Activated CD8-positive, alpha-beta memory T cell treated with anti-CD3 and anti-CD28 coated beads for 4 hours (primary cell): ENCODE data around the gene CLCN3.
"Not testable (repeated sequence)": the region's sequence is repeated elsewhere in the genome, so short reads cannot be mapped to it uniquely, and the experiment has no call there.

Experiments used
- DNase-seq, 2 donors: peaks; one replicate each; pipeline ENCODE4 v3.0.0-alpha.2; 2020; ENCODE audit warnings: low read depth in 2 of 2

Gene CLCN3

GRCh38 chr4:169657470-169658107 lies 37.2 kb downstream of the CLCN3 start:
- no peak for DNase-seq

GRCh38 chr4:169658196-169658595 lies 37.8 kb downstream of the CLCN3 start:
- DNase-seq: no peak

GRCh38 chr4:169658975-169659715 lies 38.8 kb downstream of the CLCN3 start:
- DNase-seq: no peak

- peak; percentile 27 to 64 for DNase-seq
Measured at GRCh38 chr4:169659716-169660670, 39.6 kb downstream of the CLCN3 start.

GRCh38 chr4:169660929-169661328 lies 40.6 kb downstream of the CLCN3 start:
- DNase-seq: no peak

GRCh38 chr4:169661761-169662160 lies 41.4 kb downstream of the CLCN3 start:
- DNase-seq: no peak

GRCh38 chr4:169662206-169662605 lies 41.8 kb downstream of the CLCN3 start:
- no peak for DNase-seq

GRCh38 chr4:169663402-169663801 lies 43.0 kb downstream of the CLCN3 start:
- DNase-seq: no peak

- no peak for DNase-seq
Measured at GRCh38 chr4:169663831-169664230, 43.5 kb downstream of the CLCN3 start.

- no peak for DNase-seq
Measured at GRCh38 chr4:169664615-169665014, 44.2 kb downstream of the CLCN3 start.

- DNase-seq: no peak
Measured at GRCh38 chr4:169665046-169665737, 44.8 kb downstream of the CLCN3 start.

GRCh38 chr4:169668069-169668721 lies 47.8 kb downstream of the CLCN3 start:
- DNase-seq: no peak

GRCh38 chr4:169675825-169676224 lies 55.4 kb downstream of the CLCN3 start:
- DNase-seq: no peak

GRCh38 chr4:169677150-169677748 lies 56.9 kb downstream of the CLCN3 start:
- DNase-seq: no peak

- DNase-seq: not testable (repeated sequence)
Measured at GRCh38 chr4:169678486-169678885, 58.1 kb downstream of the CLCN3 start.

GRCh38 chr4:169678951-169679591 lies 58.7 kb downstream of the CLCN3 start:
- not testable (repeated sequence) for DNase-seq

- DNase-seq: no peak
Measured at GRCh38 chr4:169682372-169683047, 62.1 kb downstream of the CLCN3 start.

- no peak for DNase-seq
Measured at GRCh38 chr4:169689681-169690080, 69.3 kb downstream of the CLCN3 start.

- DNase-seq: no peak
Measured at GRCh38 chr4:169690787-169691186, 70.4 kb downstream of the CLCN3 start.

GRCh38 chr4:169698331-169698730 lies 78.0 kb downstream of the CLCN3 start:
- DNase-seq: no peak
